H1 (cell line): ENCODE results near the gene ALDH1B1. TPM values are rescaled to one million over a fixed set of nuclear protein-coding genes. Genes with fewer than 3 reads are reported as not detected.

Experiments
- CTCF ChIA-PET: fragments of 300-600 bp; sonication (Branson Sonifier 250); formaldehyde crosslinking; loops from one replicate; lab custom pipeline; 2021; ENCODE audit not compliant: partially characterized antibody; lab: Charles Lee
- POLR2A ChIA-PET: fragments of 300-600 bp; sonication (Branson Sonifier 250); formaldehyde crosslinking; loops from one replicate; lab custom pipeline; 2021; ENCODE audit warnings: inconsistent platforms; ENCODE audit not compliant: partially characterized antibody; lab: Charles Lee
- DNase-seq, 2 experiments: peaks; one replicate each; pipeline versions ENCODE4 v3.0.0 to v3.0.0-alpha.2; 2010 to 2022; ENCODE audit warnings: low spot score in 2 of 2, low read depth in 1 of 2, mixed read lengths in 1 of 2
- FAIRE-seq: peaks from 2 replicates; lab custom pipeline; 2011; peaks lifted over from hg19 to GRCh38; lab: Jason Lieb, UNC
- H2AFZ ChIP-seq: 2 replicates; pipeline ENCODE4 v1.8.1; 2012; ENCODE audit warnings: low read length, inconsistent platforms
- H2AK5ac ChIP-seq: 2 replicates; pipeline ENCODE4 v1.6.1; 2013; ENCODE audit warnings: low read depth, low read length
- H2BK120ac ChIP-seq: replicated peaks from 2 replicates; pipeline ENCODE3; 2013; ENCODE audit warnings: low read depth, low read length, inconsistent platforms
- H2BK12ac ChIP-seq: 2 replicates; pipeline ENCODE4 v1.6.1; 2013; ENCODE audit warnings: low read depth, low read length
- H2BK15ac ChIP-seq: 2 replicates; pipeline ENCODE4 v1.6.1; 2013; ENCODE audit warnings: low read length
- H2BK20ac ChIP-seq: 2 replicates; pipeline ENCODE4 v1.6.1; 2013; ENCODE audit warnings: low read length
- H2BK5ac ChIP-seq: 2 replicates; pipeline ENCODE4 v1.6.1; 2013; ENCODE audit warnings: low read depth, low read length
- H3K14ac ChIP-seq: 2 replicates; pipeline ENCODE4 v1.6.1; 2013; ENCODE audit warnings: inconsistent platforms; ENCODE audit not compliant: insufficient read length
- H3K18ac ChIP-seq: 2 replicates; pipeline ENCODE4 v1.6.1; 2013; ENCODE audit warnings: low read length; ENCODE audit errors: extremely low read depth
- H3K23ac ChIP-seq: 2 replicates; pipeline ENCODE4 v1.6.1; 2013; ENCODE audit warnings: inconsistent platforms; ENCODE audit not compliant: insufficient read length
- H3K23me2 ChIP-seq: 2 replicates; pipeline ENCODE4 v1.6.1; 2013; ENCODE audit warnings: low read depth, low read length
- H3K27ac ChIP-seq: 2 replicates; pipeline ENCODE4 v1.6.1; 2011; ENCODE audit warnings: low read depth, low read length, inconsistent platforms
- H3K27me3 ChIP-seq, 4 experiments: replicated peaks in 1 of 4; 1 replicate in 1 of 4; 2 replicates in 3 of 4; pipeline versions ENCODE4 v1.6.1 to v1.8.1; 2011 to 2013; ENCODE audit warnings: low read length in 3 of 4, mild to moderate bottlenecking in 3 of 4, inconsistent platforms in 2 of 4, mixed read lengths in 2 of 4, moderate library complexity in 1 of 4; ENCODE audit not compliant: control insufficient read depth in 3 of 4, insufficient read depth in 3 of 4; ENCODE audit errors: extremely low read depth in 1 of 4
- H3K36me3 ChIP-seq, 4 experiments: 2 replicates each; pipeline versions ENCODE4 v1.6.1 to v1.8.1; 2011 to 2013; ENCODE audit warnings: mild to moderate bottlenecking in 4 of 4, low read length in 3 of 4, moderate library complexity in 2 of 4, control low read depth in 1 of 4, inconsistent platforms in 1 of 4; ENCODE audit not compliant: insufficient read depth in 4 of 4, control insufficient read depth in 2 of 4
- H3K4ac ChIP-seq: replicated peaks from 2 replicates; pipeline ENCODE3; 2013; ENCODE audit warnings: low read length, low read depth, mixed read lengths, inconsistent platforms; ENCODE audit not compliant: insufficient read length
- H3K4me1 ChIP-seq, 4 experiments: replicated peaks in 1 of 4; 1 replicate in 1 of 4; 2 replicates in 3 of 4; pipeline versions ENCODE4 v1.6.1 to v1.8.1; 2011 to 2013; ENCODE audit warnings: low read length in 3 of 4, inconsistent platforms in 2 of 4, mixed read lengths in 1 of 4; ENCODE audit not compliant: insufficient read depth in 4 of 4, control insufficient read depth in 3 of 4
- H3K4me2 ChIP-seq, 2 experiments: 2 replicates each; pipeline versions ENCODE4 v1.6.1 to v1.8.1; 2011 to 2013; ENCODE audit warnings: low read depth in 2 of 2, low read length in 2 of 2, control low read depth in 1 of 2, inconsistent platforms in 1 of 2, mild to moderate bottlenecking in 1 of 2; ENCODE audit not compliant: insufficient read depth in 1 of 2
- H3K4me3 ChIP-seq, 4 experiments: fragments of 200-600, 300-600 bp in 1 of 4; sonication (generic), shearing (Covaris generic), sonication (Bioruptor Twin) in 1 of 4; 2 replicates each; pipeline versions ENCODE4 v1.5.1 to v1.8.1; 2011 to 2016; ENCODE audit warnings: low read length in 4 of 4, low read depth in 3 of 4, control low read depth in 2 of 4, inconsistent platforms in 2 of 4, mild to moderate bottlenecking in 2 of 4, mixed read lengths in 1 of 4, moderate library complexity in 1 of 4; ENCODE audit not compliant: insufficient read depth in 2 of 4; ENCODE audit errors: extremely low read depth in 1 of 4
- H3K56ac ChIP-seq: replicated peaks from 2 replicates; pipeline ENCODE3; 2013; ENCODE audit warnings: low read depth, mild to moderate bottlenecking, mixed read lengths, low read length, inconsistent platforms; ENCODE audit not compliant: insufficient read length
- H3K79me1 ChIP-seq: 2 replicates; pipeline ENCODE4 v1.6.1; 2013; ENCODE audit warnings: low read depth, low read length, control low read depth
- H3K79me2 ChIP-seq, 2 experiments: 2 replicates each; pipeline versions ENCODE4 v1.6.1 to v1.8.1; 2012 to 2013; ENCODE audit warnings: low read length in 2 of 2, mild to moderate bottlenecking in 2 of 2, inconsistent platforms in 1 of 2; ENCODE audit not compliant: insufficient read depth in 2 of 2, control insufficient read depth in 1 of 2
- H3K9ac ChIP-seq, 4 experiments: replicated peaks in 1 of 4; 1 replicate in 1 of 4; 2 replicates in 3 of 4; pipeline versions ENCODE4 v1.6.1 to v1.8.1; 2011 to 2013; ENCODE audit warnings: low read depth in 3 of 4, low read length in 3 of 4, control low read depth in 2 of 4, mild to moderate bottlenecking in 2 of 4, moderate library complexity in 2 of 4, inconsistent platforms in 1 of 4; ENCODE audit errors: extremely low read depth in 1 of 4
- H3K9me3 ChIP-seq, 2 experiments: 2 replicates each; pipeline versions ENCODE4 v1.6.1 to v1.8.1; 2012 to 2013; ENCODE audit warnings: mild to moderate bottlenecking in 2 of 2, moderate library complexity in 2 of 2, control low read depth in 1 of 2, inconsistent platforms in 1 of 2, low read depth in 1 of 2, low read length in 1 of 2, mixed read lengths in 1 of 2; ENCODE audit not compliant: insufficient read depth in 2 of 2
- H4K20me1 ChIP-seq, 2 experiments: replicated peaks in 1 of 2; 2 replicates each; pipeline versions ENCODE3 to v1.8.1; 2011 to 2013; ENCODE audit warnings: inconsistent platforms in 2 of 2, low read length in 2 of 2, mild to moderate bottlenecking in 1 of 2; ENCODE audit not compliant: insufficient read depth in 2 of 2, control insufficient read depth in 1 of 2
- H4K5ac ChIP-seq: 2 replicates; pipeline ENCODE4 v1.6.1; 2013; ENCODE audit warnings: low read length, low read depth, mixed read lengths, inconsistent platforms; ENCODE audit not compliant: insufficient read length
- H4K8ac ChIP-seq: 2 replicates; pipeline ENCODE4 v1.8.0; 2013; ENCODE audit warnings: mild to moderate bottlenecking, moderate library complexity, low read length, inconsistent platforms; ENCODE audit not compliant: insufficient read depth; ENCODE audit errors: extremely low read depth
- H4K91ac ChIP-seq: replicated peaks from 2 replicates; pipeline ENCODE3; 2013; ENCODE audit warnings: low read length, mixed read lengths, inconsistent platforms; ENCODE audit not compliant: insufficient read length
- BRCA1 ChIP-seq: IDR thresholded peaks from 2 replicates; pipeline ENCODE4 v1.6.1; 2012; ENCODE audit warnings: low read depth, low read length, improper control_type of control experiment
- GABPA ChIP-seq: IDR thresholded peaks from 2 replicates; pipeline ENCODE4 v1.6.1; 2011; ENCODE audit warnings: mild to moderate bottlenecking, low read length, moderate library complexity, borderline replicate concordance; ENCODE audit not compliant: insufficient read depth
- MAX ChIP-seq: IDR thresholded peaks from 2 replicates; pipeline ENCODE4 v1.6.1; 2012; ENCODE audit warnings: inconsistent platforms
- NANOG ChIP-seq: IDR thresholded peaks from 2 replicates; pipeline ENCODE4 v1.6.1; 2011; ENCODE audit warnings: low read length, low read depth, mild to moderate bottlenecking, inconsistent platforms; ENCODE audit not compliant: insufficient read depth, poor library complexity, severe bottlenecking
- POU5F1 ChIP-seq: IDR thresholded peaks from 2 replicates; pipeline ENCODE4 v1.6.1; 2011; ENCODE audit warnings: low read depth, mild to moderate bottlenecking, low read length, moderate library complexity
- SIN3A ChIP-seq, 2 experiments: IDR thresholded peaks in 1 of 2; conservative IDR thresholded peaks in 1 of 2; 2 replicates each; pipeline ENCODE4 v1.6.1; 2011 to 2012; ENCODE audit warnings: low read length in 2 of 2, improper control_type of control experiment in 1 of 2, low read depth in 1 of 2, mild to moderate bottlenecking in 1 of 2
- SIRT6 ChIP-seq: IDR thresholded peaks from one replicate; pipeline ENCODE4 v1.7.1; 2012; ENCODE audit warnings: low read length, inconsistent platforms
- SP1 ChIP-seq: IDR thresholded peaks from 2 replicates; pipeline ENCODE4 v1.6.1; 2011; ENCODE audit warnings: low read depth, low read length
- TEAD4 ChIP-seq: IDR thresholded peaks from 2 replicates; pipeline ENCODE4 v1.6.1; 2012; ENCODE audit warnings: low read depth, low read length, inconsistent platforms, mixed read lengths
- USF2 ChIP-seq: IDR thresholded peaks from 2 replicates; pipeline ENCODE4 v1.6.1; 2011; ENCODE audit warnings: low read length, improper control_type of control experiment
- WGBS, 2 experiments: shearing (Covaris generic) in 1 of 2; methylation state at CpG; one replicate each; pipeline versions ENCODE4 v1.1.6 to v1.1.7; 2013 to 2015; ENCODE audit warnings: low lambda C conversion rate in 2 of 2, mixed read lengths in 2 of 2, inconsistent platforms in 1 of 2, low coverage in 1 of 2, missing lambda C conversion rate in 1 of 2; ENCODE audit not compliant: insufficient replicate concordance in 2 of 2, insufficient coverage in 1 of 2, insufficient read length in 1 of 2; ENCODE audit errors: extremely low coverage in 1 of 2, missing lambda C conversion rate in 1 of 2; 5-methylcytosine and 5-hydroxymethylcytosine counted together
- polyA plus RNA-seq, 7 experiments: library from polyadenylated mRNA; depleted of rRNA in 3 of 7; stranded (reverse) in 5 of 7; unstranded in 2 of 7; fragments of >200 nt in 5 of 7; fragments of 200-250 nt in 2 of 7; gene quantifications; 1 replicate in 5 of 7; 2 replicates in 1 of 7; 4 replicates in 1 of 7; pipeline versions ENCODE4 v1.2.1 to v1.2.3, GENCODE V29; 2011 to 2013; ENCODE audit warnings: missing spikeins in 2 of 7, mixed read lengths in 2 of 7
- total RNA-seq: library from RNA; stranded (reverse); fragmentation: NEBNext Ultra II Directional; extraction: Animal tissue kit (Norgen Biotek cat#: 25700); gene quantifications from 2 replicates; pipeline ENCODE4 v1.2.1, GENCODE V29; 2021

Gene ALDH1B1
- total and polyA plus RNA-seq, 2 of the 8 experiments (the other 6 are each of a cell fraction or from before 2014, with no cell fraction given): 41.6 to 78.7 TPM

- Histone ChIP-seq H3K23me2 (no peaks in the 10 kb centered on the region), H3K23ac (no peak overlapping the region), H3K79me2 (no peaks in the 10 kb centered on the region), H2BK12ac (no peak overlapping the region; the same call in 1 of the 2 replicates), H3K4ac (no peak overlapping the region), H3K27me3 (peaks cover 5 to 29% (median 25%) of the 10 kb centered on the region in 4 experiments), H3K4me2 (peak overlapping the region; percentile 42 to 49), H2AFZ (no peak overlapping the region), H3K79me1 (no peaks in the 10 kb centered on the region), H2BK5ac (peak overlapping the region; percentile 37; the same call in 1 of the 2 replicates), H4K5ac (no peak overlapping the region), H3K36me3 (no peaks in the 10 kb centered on the region), H4K20me1 (no peaks in the 10 kb centered on the region), H2AK5ac (no peak overlapping the region), H2BK15ac (no peak overlapping the region), H2BK120ac (no peak overlapping the region), H3K4me1 (peaks cover 8 to 17% (median 13%) of the 10 kb centered on the region in 4 experiments), H4K8ac (no peak overlapping the region), H4K91ac (no peak overlapping the region), H3K18ac (peak overlapping the region; percentile 63; the same call in 1 of the 2 replicates), H2BK20ac (peak overlapping the region; percentile 41; the same call in 1 of the 2 replicates), H3K9ac (no peak overlapping the region; a peak in 1 of 7 replicates), H3K56ac (no peak overlapping the region), H3K4me3 (peak overlapping the region in 1 of 4 experiments; percentile 3; a peak in 1 of 8 replicates), H3K9me3 (no peaks in the 10 kb centered on the region; a peak in 1 of 4 replicates), H3K27ac (no peak overlapping the region), H3K14ac (no peak overlapping the region)
- ChIA-PET CTCF (no interaction called here), POLR2A (interaction anchor here (1.0 kb wide), 1 partner anchor 38 kb away, joined by 3 read pairs; no protein-coding TSS in a partner anchor)
- FAIRE-seq (no peak), DNase-seq (peak; percentile 29 to 61)
- WGBS, 2 experiments: 18% methylated on average over 8 of the region's 8 CpGs; no CpG with 5 or more reads in 1 of the 2 experiments
- TF ChIP-seq MAX (0 out of 2 replicates have a peak, but pooled peaks have one; percentile 40), TEAD4 (peak; percentile 81), SIRT6 (no peak), BRCA1 (no peak), POU5F1 (no peak), GABPA (no peak), SP1 (0 out of 2 replicates have a peak, but pooled peaks have one; percentile 53), SIN3A (conservative IDR thresholded peaks at IDR 0.05 in 1 of 2, IDR thresholded peaks at IDR 0.05 in 1 of 2; ENCODE audit: low read depth in 1 of 2, low read length in 2 of 2) (peak; percentile 35 to 69; a peak in 1 of 4 replicates), USF2 (peak; percentile 47; the same call in 1 of the 2 replicates), NANOG (peak; percentile 97)
Measured at GRCh38 chr9:38380872-38381534, 11.5 kb upstream of the ALDH1B1 start.
